MM.1S (cell line): ENCODE measurements around the gene JAK2.
"Not testable (repeated sequence)": the region's sequence is repeated elsewhere in the genome, so short reads cannot be mapped to it uniquely, and the experiment has no call there.

Source experiments
- DNase-seq: peaks from one replicate; pipeline ENCODE4 v3.0.0-alpha.2; 2015
- H2AFZ ChIP-seq: fragments of 300-600 bp; sonication (generic); 2 replicates; pipeline ENCODE4 v1.6.0; 2016; ENCODE audit warnings: antibody characterized with exemption, low read length
- H3F3A ChIP-seq: fragments of 300-600 bp; sonication (generic); 2 replicates; pipeline ENCODE4 v1.6.1; 2016; ENCODE audit warnings: mild to moderate bottlenecking, antibody characterized with exemption, low read length, moderate library complexity, mixed read lengths; ENCODE audit not compliant: insufficient read depth
- H3K27ac ChIP-seq: fragments of 300-600 bp; sonication (generic); 2 replicates; pipeline ENCODE4 v1.5.1; 2016; ENCODE audit warnings: mild to moderate bottlenecking, low read length
- H3K27me3 ChIP-seq: fragments of 300-600 bp; sonication (generic); replicated peaks from 2 replicates; pipeline ENCODE4 v1.6.0; 2016; ENCODE audit warnings: low read length; ENCODE audit not compliant: insufficient read depth
- H3K36me3 ChIP-seq: fragments of 300-600 bp; sonication (generic); replicated peaks from 2 replicates; pipeline ENCODE4 v1.6.1; 2016; ENCODE audit warnings: mild to moderate bottlenecking, low read length, mixed read lengths; ENCODE audit not compliant: insufficient read depth
- H3K4me1 ChIP-seq: fragments of 300-600 bp; sonication (generic); 2 replicates; pipeline ENCODE4 v1.6.1; 2016; ENCODE audit warnings: low read length, mixed read lengths
- H3K4me2 ChIP-seq: fragments of 300-600 bp; sonication (generic); 2 replicates; pipeline ENCODE4 v1.6.0; 2016; ENCODE audit warnings: low read depth, low read length
- H3K4me3 ChIP-seq: fragments of 300-600 bp; sonication (generic); 2 replicates; pipeline ENCODE4 v1.5.1; 2016; ENCODE audit warnings: low read length, mixed read lengths
- H3K79me2 ChIP-seq: fragments of 300-600 bp; sonication (generic); 2 replicates; pipeline ENCODE4 v1.6.1; 2016; ENCODE audit warnings: mixed run types, low read length, mixed read lengths
- H3K9ac ChIP-seq: fragments of 300-600 bp; sonication (generic); 2 replicates; pipeline ENCODE4 v1.6.1; 2016; ENCODE audit warnings: low read length, mixed read lengths
- H3K9me2 ChIP-seq: fragments of 300-600 bp; sonication (generic); replicated peaks from 2 replicates; pipeline ENCODE4 v1.6.1; 2016; ENCODE audit warnings: mild to moderate bottlenecking, low read length, mixed read lengths; ENCODE audit not compliant: insufficient read depth
- H3K9me3 ChIP-seq: fragments of 300-600 bp; sonication (generic); replicated peaks from 2 replicates; pipeline ENCODE4 v1.6.1; 2016; ENCODE audit warnings: mild to moderate bottlenecking, low read length, mixed read lengths; ENCODE audit not compliant: insufficient read depth
- H4K20me1 ChIP-seq: fragments of 300-600 bp; sonication (generic); 2 replicates; pipeline ENCODE4 v1.6.1; 2016; ENCODE audit warnings: mild to moderate bottlenecking, low read length, moderate library complexity, mixed read lengths; ENCODE audit not compliant: insufficient read depth
- EZH2 ChIP-seq: fragments of 300-600 bp; sonication (generic); optimal IDR thresholded peaks from 2 replicates; pipeline ENCODE3; 2017; ENCODE audit warnings: low read depth, mild to moderate bottlenecking, antibody characterized with exemption, low read length, mixed read lengths
- EZH2phosphoT487 ChIP-seq: fragments of 300-600 bp; sonication (generic); IDR thresholded peaks from 2 replicates; pipeline ENCODE4 v1.6.1; 2018; ENCODE audit warnings: antibody characterized with exemption, low read length
- TF ChIP-seq, protein P1 (sequence below): fragments of 300-600 bp; sonication (generic); IDR thresholded peaks from 2 replicates; pipeline ENCODE4 v1.5.1; 2016; ENCODE audit warnings: antibody characterized with exemption, low read length, mixed read lengths

The JAK2 gene

GRCh38 chr9:5025416-5025815, 40.3 kb downstream of the JAK2 start:
- no peaks in the 10 kb centered on the region for H3K9me3 ChIP-seq
- H3K36me3 ChIP-seq: no peaks in the 10 kb centered on the region
- H2AFZ ChIP-seq: no peak overlapping the region
- H3K27ac ChIP-seq: no peak overlapping the region
- no peaks in the 10 kb centered on the region for H3F3A ChIP-seq
- no peaks in the 10 kb centered on the region for H3K9me2 ChIP-seq
- no peak overlapping the region for H3K9ac ChIP-seq
- TF ChIP-seq, protein P1, sequence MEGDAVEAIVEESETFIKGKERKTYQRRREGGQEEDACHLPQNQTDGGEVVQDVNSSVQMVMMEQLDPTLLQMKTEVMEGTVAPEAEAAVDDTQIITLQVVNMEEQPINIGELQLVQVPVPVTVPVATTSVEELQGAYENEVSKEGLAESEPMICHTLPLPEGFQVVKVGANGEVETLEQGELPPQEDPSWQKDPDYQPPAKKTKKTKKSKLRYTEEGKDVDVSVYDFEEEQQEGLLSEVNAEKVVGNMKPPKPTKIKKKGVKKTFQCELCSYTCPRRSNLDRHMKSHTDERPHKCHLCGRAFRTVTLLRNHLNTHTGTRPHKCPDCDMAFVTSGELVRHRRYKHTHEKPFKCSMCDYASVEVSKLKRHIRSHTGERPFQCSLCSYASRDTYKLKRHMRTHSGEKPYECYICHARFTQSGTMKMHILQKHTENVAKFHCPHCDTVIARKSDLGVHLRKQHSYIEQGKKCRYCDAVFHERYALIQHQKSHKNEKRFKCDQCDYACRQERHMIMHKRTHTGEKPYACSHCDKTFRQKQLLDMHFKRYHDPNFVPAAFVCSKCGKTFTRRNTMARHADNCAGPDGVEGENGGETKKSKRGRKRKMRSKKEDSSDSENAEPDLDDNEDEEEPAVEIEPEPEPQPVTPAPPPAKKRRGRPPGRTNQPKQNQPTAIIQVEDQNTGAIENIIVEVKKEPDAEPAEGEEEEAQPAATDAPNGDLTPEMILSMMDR: no peak
- TF ChIP-seq EZH2: no peak
- TF ChIP-seq EZH2phosphoT487: no peak
- no peak for DNase-seq
- H3K4me2 ChIP-seq: no peak overlapping the region
- H3K27me3 ChIP-seq: no peaks in the 10 kb centered on the region
- H3K4me1 ChIP-seq: no peaks in the 10 kb centered on the region
- 0 out of 2 replicates have a peak, but pooled peaks cover 2% of the 10 kb centered on the region for H3K79me2 ChIP-seq
- H3K4me3 ChIP-seq: no peak overlapping the region
- no peaks in the 10 kb centered on the region for H4K20me1 ChIP-seq

DNA sequence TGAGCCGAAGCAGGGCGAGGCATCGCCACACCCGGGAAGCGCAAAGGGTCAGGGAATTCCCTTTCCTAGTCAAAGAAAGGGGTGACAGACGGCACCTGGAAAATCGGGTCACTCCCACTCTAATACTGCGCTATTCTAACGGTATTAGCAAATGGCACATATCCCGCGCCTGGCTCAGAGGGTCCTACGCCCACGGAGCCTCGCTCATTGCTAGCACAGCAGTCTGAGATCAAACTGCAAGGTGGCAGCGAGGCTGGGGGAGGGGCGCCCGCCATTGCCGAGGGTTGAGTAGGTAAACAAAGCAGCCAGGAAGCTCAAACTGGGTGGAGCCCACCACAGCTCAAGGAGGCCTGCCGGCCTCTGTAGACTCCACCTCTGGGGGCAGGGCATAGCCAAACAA, 46.9 kb downstream of the JAK2 start:
- H3K4me1 ChIP-seq, H3K36me3 ChIP-seq, H2AFZ ChIP-seq, H3K9ac ChIP-seq, DNase-seq, H3K79me2 ChIP-seq, H3K4me3 ChIP-seq, H3K9me2 ChIP-seq, H3K4me2 ChIP-seq, H3K9me3 ChIP-seq, H3K27ac ChIP-seq, H3K27me3 ChIP-seq, H3F3A ChIP-seq, H4K20me1 ChIP-seq: not testable (repeated sequence)

GRCh38 chr9:5040730-5041389, 55.8 kb downstream of the JAK2 start:
- Histone ChIP-seq H3K9me3 (no peaks in the 10 kb centered on the region), H4K20me1 (no peaks in the 10 kb centered on the region), H2AFZ (no peak overlapping the region), H3K9me2 (no peaks in the 10 kb centered on the region), H3K27ac (no peak overlapping the region), H3K9ac (no peak overlapping the region), H3K4me3 (no peak overlapping the region), H3K4me2 (no peak overlapping the region), H3K36me3 (no peaks in the 10 kb centered on the region), H3K27me3 (no peaks in the 10 kb centered on the region), H3F3A (no peaks in the 10 kb centered on the region), H3K4me1 (no peaks in the 10 kb centered on the region), H3K79me2 (no peaks in the 10 kb centered on the region)
- no peak for DNase-seq
- TF ChIP-seq, protein P1: no peak
- no peak for TF ChIP-seq EZH2
- TF ChIP-seq EZH2phosphoT487: no peak

DNA sequence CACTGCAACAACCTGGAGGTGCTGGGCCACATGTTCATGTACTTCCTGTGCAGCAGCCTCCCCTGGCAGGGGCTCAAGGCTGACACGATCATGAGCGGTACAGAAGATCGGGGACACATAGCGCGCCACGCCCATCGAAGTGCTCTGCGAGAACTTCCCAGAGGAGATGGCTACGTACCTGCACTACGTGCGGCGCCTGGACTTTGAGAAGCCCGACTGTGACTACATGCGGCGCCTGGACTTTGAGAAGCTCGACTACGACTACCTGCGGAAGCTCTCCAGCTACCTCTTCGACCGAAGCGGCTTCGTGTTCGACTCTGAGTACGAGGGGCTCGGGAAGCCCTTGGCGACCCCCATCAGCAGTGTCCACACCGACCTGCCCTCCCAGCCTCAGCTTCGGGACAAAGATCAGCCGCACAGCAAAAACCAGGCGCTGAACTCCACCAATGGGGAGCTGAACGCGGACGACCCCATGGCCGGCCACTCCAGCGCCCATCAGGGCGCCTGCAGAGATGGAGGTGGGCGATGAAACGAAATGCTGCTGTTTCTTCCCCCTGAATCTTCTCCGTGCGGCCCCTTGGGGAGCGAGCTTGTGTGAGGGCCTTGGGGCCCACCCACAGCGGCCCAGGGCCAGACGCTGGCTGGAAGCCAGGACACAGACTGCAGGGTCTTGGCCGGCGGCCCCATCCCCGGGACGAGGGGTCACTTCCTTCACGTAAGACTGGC, 56.5 kb downstream of the JAK2 start:
- no peak overlapping the region for H3K27ac ChIP-seq

More for the DNA sequence above, 56.5 kb downstream of the JAK2 start:
- Histone ChIP-seq H3F3A (no peaks in the 10 kb centered on the region), H3K27me3 (no peaks in the 10 kb centered on the region), H3K9ac (no peak overlapping the region), H4K20me1 (no peaks in the 10 kb centered on the region), H3K36me3 (no peaks in the 10 kb centered on the region), H3K4me2 (no peak overlapping the region), H3K4me3 (no peak overlapping the region), H3K9me2 (no peaks in the 10 kb centered on the region), H3K79me2 (no peaks in the 10 kb centered on the region), H3K4me1 (peaks cover 6% of the 10 kb centered on the region), H3K9me3 (no peaks in the 10 kb centered on the region), H2AFZ (no peak overlapping the region)
- TF ChIP-seq EZH2phosphoT487 (no peak), EZH2 (no peak)
- DNase-seq: no peak
